ENCODE data around the gene ELOVL6. TPM values are rescaled to one million over a fixed set of nuclear protein-coding genes. Genes with fewer than 3 reads are reported as not detected.

ELOVL6 gene
- total RNA-seq, 4 donors from 2014 or later = 2.1 to 4.1 (median 3.3) TPM

- Histone ChIP-seq H3K4me3 (replicated peaks in 1 of 3) (no peak overlapping the region), H3K4me1 (no peaks in the 10 kb centered on the region), H3K36me3 (no peaks in the 10 kb centered on the region), H3K9me3 (no peaks in the 10 kb centered on the region), H3K27me3 (no peaks in the 10 kb centered on the region), H3K27ac (no peak overlapping the region)
- TF ChIP-seq CTCF (IDR thresholded peaks at IDR 0.05) (no peak), POLR2A (IDR thresholded peaks at IDR 0.05) (no peak)
- intact Hi-C loops (cut with DNase I) = no loop called here
- no peak for DNase-seq
- WGBS, 2 donors = 93 to 94% methylated on average over 6 of the region's 6 CpGs
Measured at GRCh38 chr4:110208419-110208818, 10.0 kb upstream of the ELOVL6 start.

DNA sequence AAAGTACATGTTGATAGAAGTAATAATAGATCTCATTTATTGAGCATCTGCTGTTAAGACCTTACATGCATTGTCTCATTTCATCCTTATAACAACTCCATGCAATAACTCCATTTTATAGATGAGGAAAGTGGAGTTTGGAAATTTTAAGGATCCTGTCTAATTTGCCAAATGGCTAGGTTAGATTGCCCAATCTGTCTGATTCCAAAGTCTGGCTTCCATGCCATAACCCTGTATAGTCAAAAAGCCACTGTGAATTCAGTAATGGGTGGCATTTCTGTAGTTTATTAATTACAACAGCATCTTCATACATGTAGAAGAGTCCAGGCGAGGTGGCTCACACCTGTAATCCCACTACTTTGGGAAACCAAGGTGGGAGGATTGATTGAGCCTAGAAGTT lies 8.8 kb upstream of the ELOVL6 start:
- H3K9me3 ChIP-seq = no peaks in the 10 kb centered on the region
- no peak overlapping the region for H3K27ac ChIP-seq
- no peak for DNase-seq
- TF ChIP-seq CTCF (IDR thresholded peaks at IDR 0.05) (no peak), POLR2A (IDR thresholded peaks at IDR 0.05) (no peak)
- intact Hi-C loops (cut with DNase I) = no loop called here
- no peaks in the 10 kb centered on the region for H3K4me1 ChIP-seq
- H3K27me3 ChIP-seq = no peaks in the 10 kb centered on the region
- 88 to 95% methylated on average over 1 of the region's 1 CpG for WGBS, 2 donors
- H3K36me3 ChIP-seq = no peaks in the 10 kb centered on the region
- no peak overlapping the region for H3K4me3 ChIP-seq (replicated peaks in 1 of 3)

DNA sequence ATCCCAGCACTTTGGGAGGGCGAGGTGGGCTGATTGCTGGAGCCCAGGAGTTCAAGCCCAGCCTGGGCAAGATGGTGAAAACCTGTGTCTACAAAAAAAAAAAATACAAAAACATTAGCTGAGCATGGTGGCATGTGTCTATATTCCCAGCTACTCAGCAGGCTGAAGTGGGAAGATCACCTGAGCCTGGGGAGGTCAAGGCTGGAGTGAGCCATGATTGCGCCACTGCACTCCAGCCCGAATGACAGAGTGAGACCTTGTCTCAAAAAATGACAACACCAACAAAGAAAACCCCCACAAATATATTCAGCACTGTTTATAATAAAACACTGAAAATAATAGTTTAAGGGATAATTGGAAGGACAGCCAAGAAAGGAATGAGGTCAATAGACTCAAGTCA lies 3.6 kb upstream of the ELOVL6 start:
- Histone ChIP-seq H3K36me3 (no peaks in the 10 kb centered on the region), H3K27ac (no peak overlapping the region), H3K9me3 (no peaks in the 10 kb centered on the region), H3K27me3 (no peaks in the 10 kb centered on the region), H3K4me3 (replicated peaks in 1 of 3) (no peak overlapping the region), H3K4me1 (peaks cover 4 to 5% of the 10 kb centered on the region in 2 donors)
- intact Hi-C loops (cut with DNase I) = no loop called here
- WGBS, 2 donors = 92 to 94% methylated on average over 3 of the region's 3 CpGs
- TF ChIP-seq CTCF (IDR thresholded peaks at IDR 0.05) (no peak), POLR2A (IDR thresholded peaks at IDR 0.05) (no peak)
- no peak for DNase-seq

- Histone ChIP-seq H3K36me3 (no peaks in the 10 kb centered on the region), H3K27me3 (no peaks in the 10 kb centered on the region), H3K4me3 (replicated peaks in 1 of 3) (no peak overlapping the region), H3K4me1 (peaks cover 4 to 5% of the 10 kb centered on the region in 2 donors), H3K27ac (no peak overlapping the region), H3K9me3 (no peaks in the 10 kb centered on the region)
- TF ChIP-seq POLR2A (IDR thresholded peaks at IDR 0.05) (no peak), CTCF (IDR thresholded peaks at IDR 0.05) (no peak)
- intact Hi-C loops (cut with DNase I) = no loop called here
- 52 to 53% methylated on average over 2 of the region's 2 CpGs for WGBS, 2 donors
- DNase-seq = no peak
Measured at GRCh38 chr4:110201502-110201901, 3.1 kb upstream of the ELOVL6 start.

DNA sequence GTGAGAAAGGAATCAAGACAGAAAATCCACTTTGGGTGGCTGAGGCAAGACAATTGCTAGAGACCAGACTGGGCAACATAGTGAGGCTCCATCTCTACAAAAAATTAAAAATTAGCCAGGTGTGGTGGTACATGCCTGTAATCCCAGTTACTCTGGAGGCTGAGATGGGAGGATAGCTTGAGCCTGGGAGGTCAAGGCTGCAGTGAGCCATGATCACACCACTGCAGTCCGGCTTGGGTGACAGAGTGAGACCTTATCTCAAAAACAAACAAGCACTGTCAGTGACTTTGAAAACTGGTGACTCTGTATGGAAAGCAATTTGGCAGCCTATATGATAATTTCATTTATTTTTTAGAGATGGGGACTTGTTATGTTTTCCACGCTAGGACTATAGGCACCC lies 2.3 kb upstream of the ELOVL6 start:
- DNase-seq = no peak
- H3K4me1 ChIP-seq = peaks cover 4 to 8% of the 10 kb centered on the region in 2 donors
- no peaks in the 10 kb centered on the region for H3K9me3 ChIP-seq
- intact Hi-C loops (cut with DNase I) = no loop called here
- no peak for TF ChIP-seq CTCF (IDR thresholded peaks at IDR 0.05)
- TF ChIP-seq POLR2A (IDR thresholded peaks at IDR 0.05) = no peak
- H3K36me3 ChIP-seq = no peaks in the 10 kb centered on the region
- no peak overlapping the region for H3K4me3 ChIP-seq (replicated peaks in 1 of 3)
- WGBS, 2 donors = 81 to 89% methylated on average over 2 of the region's 2 CpGs
- H3K27ac ChIP-seq = no peak overlapping the region
- no peaks in the 10 kb centered on the region for H3K27me3 ChIP-seq

Measured in thyroid gland (tissue), 4 donors.